SKM-1 (cell line): ENCODE data around the gene PLCB4.

Source experiments
- DNase-seq: peaks from one replicate; lab custom pipeline; 2025; ENCODE audit not compliant: unreplicated experiment; lab: John Stamatoyannopoulos, UW

PLCB4 gene

GRCh38 chr20:9508696-9509178 lies 439.9 kb downstream of the PLCB4 start:
- DNase-seq, result no peak

DNA sequence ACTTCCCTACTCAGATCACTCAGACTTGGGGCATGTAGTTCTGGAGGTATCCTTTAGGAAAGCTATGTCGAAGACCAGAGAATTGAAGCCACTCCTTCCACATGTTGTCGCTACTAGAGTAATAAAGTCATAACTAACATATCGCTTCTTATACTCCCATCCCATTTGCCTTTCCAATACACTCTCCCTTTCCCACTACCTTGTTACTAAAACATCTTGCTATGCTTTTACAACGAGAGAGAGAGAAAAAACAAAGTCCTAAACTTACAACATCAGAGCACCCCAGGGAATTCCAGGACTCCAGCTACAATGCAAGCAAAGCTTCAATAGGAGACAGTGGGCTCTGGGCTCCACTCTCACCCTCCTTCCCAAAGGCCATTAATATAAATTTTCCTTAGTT lies 440.4 kb downstream of the PLCB4 start:
- no peak for DNase-seq

DNA sequence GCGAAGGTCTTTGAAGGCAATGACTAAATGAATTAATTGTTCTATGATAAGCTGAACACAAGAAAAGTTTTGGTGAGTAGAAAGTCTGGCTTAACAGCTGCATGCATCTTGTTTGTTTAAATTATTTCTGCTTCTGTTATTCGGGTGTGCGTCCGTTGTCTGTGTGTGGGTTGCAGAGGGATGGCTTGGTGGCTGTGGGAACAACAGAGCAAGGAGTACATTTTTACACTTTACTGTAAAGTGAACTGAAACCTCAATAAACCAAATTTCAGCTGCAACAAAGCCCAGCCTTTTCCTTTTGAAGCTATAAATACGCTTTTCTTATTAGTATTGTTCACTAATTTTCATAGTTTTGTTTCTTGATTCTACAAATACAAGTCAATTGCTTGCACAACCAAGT lies 442.0 kb downstream of the PLCB4 start:
- DNase-seq, result no peak

GRCh38 chr20:9514072-9514460 lies 445.2 kb downstream of the PLCB4 start:
- no peak for DNase-seq

DNA sequence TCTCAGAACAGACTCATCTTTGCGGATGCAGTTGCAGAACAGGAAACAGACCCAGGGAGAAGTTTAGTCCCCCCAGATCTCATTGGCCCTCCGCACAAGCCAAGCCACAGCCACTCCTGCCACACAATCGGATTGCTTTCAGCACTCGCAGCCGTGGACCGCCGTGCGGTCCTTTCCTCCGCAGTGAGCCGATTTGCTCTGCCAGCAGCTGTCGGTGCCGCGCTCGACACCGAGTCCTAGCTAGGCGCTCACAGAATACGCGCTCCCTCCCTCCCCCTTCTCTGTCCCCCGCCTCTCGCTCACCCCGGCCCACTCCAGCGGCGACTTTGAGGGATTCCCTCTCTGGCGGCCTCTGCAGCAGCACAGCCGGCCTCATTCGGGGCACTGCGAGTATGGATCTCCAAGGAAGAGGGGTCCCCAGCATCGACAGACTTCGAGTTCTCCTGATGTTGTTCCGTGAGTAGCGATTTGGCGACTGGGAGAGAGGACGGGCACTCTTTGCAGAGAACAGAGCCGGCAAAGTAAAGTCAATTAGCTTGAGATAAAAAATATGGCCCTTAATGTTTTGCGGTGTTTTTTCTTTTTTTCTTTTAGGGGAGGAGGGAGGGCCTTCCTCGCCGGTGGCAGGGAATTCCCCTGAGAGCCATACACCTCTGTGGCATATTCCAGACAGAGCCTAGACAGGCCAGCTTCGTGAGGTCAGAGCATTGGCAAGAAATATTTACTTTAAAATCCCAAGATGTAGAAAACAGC lies 445.8 kb downstream of the PLCB4 start, which contains the start of gene LAMP5:
TSS of gene LAMP5 (plus strand) at position 130 of the 753 bp plus-strand sequence. CDS start at position 393, 263 bp downstream.
- no peak for DNase-seq

DNA sequence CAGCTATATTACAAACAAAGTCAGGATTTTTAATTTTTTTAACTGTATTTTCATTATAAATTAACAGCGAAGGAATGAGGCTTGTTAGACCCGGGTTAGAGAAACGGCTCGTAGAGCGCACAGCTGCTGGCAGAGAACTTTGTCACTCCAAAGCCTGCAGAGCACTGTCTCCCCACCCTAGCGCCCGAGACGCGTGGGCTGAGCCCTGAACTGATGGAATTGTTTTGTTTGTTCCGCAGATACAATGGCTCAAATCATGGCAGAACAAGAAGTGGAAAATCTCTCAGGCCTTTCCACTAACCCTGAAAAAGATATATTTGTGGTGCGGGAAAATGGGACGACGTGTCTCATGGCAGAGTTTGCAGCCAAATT lies 446.3 kb downstream of the PLCB4 start:
- DNase-seq, result no peak

DNA sequence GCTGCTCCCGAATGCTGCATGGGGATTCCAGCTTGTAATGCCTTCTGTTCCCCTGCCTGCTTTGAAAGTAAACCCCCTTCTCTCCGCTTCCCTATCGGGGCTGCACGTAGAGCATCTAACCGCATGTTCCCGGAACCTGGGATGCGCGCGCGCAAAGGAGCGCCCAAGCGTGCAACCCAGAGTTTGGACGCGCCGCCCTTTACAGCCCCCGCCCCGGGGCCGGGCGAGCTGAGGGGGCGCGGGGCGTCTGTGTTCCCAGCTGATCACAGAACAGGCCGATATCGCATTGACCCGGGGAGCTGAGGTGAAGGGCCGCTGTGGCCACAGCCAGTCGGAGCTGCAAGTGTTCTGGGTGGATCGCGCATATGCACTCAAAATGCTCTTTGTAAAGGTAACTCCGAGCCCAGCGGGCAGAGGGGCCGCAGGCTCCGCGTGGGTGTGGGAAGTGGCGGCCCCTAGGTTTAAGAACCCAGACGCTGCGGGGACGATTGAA lies 446.9 kb downstream of the PLCB4 start:
- no peak for DNase-seq

GRCh38 chr20:9516234-9516871 lies 447.5 kb downstream of the PLCB4 start:
- no peak for DNase-seq

DNA sequence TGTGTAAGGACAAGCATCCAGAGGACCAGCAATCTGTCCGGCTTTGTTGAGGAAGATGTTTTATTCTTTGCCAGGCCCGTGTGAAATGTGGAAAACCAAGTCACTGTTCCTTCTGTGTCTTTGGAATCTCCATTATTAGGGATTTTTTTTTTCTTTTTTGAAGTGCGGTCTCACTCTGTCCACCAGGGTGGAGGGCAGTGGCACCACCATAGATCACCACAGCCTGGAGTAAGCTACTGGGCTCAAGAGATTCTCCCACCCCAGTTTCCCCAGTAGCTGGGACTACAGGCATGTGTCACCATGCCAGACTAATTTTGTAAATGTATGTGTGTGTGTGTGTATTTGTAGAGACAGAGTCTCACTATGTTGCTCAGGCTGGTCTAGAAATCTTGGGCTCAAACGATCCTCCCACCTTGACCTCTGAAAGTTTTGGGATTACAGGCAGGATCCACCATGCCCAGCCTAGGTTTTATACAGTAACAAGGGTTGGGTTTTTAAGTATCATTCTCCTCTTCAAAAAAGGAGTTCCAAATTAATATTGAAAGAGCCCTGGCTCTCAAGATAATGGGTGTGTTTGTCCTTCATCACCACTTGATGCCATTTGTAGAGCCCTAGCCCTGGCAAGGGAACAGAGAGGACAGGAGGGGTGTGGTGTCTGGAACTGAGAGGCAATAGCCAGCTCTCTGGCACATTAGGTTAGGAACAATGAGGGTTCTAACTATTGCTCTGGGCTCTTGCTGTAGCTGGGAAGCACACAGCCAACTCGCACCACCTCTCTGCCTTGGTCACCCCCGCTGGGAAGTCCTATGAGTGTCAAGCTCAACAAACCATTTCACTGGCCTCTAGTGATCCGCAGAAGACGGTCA lies 448.6 kb downstream of the PLCB4 start:
- no peak for DNase-seq

- no peak for DNase-seq
Measured at GRCh38 chr20:9518576-9519175, 449.8 kb downstream of the PLCB4 start.

GRCh38 chr20:9520086-9520485 lies 451.2 kb downstream of the PLCB4 start:
- no peak for DNase-seq

DNA sequence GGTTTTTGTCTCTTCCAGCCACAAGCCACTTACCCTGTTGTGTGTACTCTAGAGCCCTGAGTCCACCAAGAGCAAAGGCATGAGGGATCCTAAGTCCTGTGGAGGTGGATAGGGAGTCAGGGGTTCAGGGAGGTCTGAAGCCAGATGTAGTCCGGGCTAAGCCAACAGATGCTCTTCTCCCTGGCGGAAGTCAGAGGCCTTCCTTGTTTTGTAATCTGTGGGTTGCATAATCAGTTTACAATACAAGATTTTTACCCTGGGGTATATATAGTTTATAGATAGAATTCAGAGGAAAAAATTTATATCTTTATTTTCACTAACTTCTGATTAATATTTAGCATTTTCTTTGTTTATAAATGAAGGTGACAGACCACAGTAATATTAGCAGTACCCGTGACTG lies 454.7 kb downstream of the PLCB4 start:
- no peak for DNase-seq
